Esophagus squamous epithelium (tissue), 4 donors: ENCODE measurements around the gene PARD3B.

ENCODE experiments used
- POLR2A ChIP-seq, 4 donors: fragments of 450-650 bp; IDR thresholded peaks; one replicate each; pipeline ENCODE4 v1.6.1; 2017; ENCODE audit warnings: antibody characterized with exemption in 4 of 4, mild to moderate bottlenecking in 4 of 4, moderate library complexity in 3 of 4
- TF ChIP-seq, protein P1 (sequence below), 6 experiments: fragments of 450-650 bp in 4 of 6; fragments of 200-600 bp in 2 of 6; sonication (generic) in 2 of 6; IDR thresholded peaks; one replicate each; pipeline ENCODE4 v1.5.1; 2016 to 2019; ENCODE audit warnings: antibody characterized with exemption in 6 of 6, mild to moderate bottlenecking in 4 of 6, moderate library complexity in 4 of 6

DNA sequence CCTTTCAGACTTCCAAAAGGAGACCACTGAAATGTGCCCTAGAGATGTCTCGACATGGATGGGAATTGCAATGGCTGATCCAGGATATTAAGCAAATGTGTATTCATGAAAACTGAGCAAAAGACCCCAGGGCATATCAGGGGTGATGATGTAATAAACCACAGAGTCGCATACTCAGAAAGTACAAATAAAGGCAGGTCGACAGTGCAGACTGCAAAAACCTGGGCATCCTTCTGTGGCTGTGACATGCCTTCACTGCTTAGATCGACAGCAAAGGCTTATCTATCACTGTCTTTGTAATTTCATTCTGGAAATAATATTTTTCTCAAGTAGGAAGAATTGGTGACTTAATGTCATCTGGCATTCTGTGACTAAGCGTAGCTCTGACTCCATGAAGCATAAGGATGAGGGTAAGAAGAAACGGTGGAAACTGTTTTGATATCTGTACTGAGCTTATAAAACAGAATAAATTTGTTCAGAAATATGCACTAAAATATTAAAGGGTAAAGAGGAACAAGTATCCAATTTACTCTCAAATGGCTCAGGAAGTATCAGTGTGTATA is 1021.4 kb downstream of the PARD3B start:
- TF ChIP-seq, protein P1, sequence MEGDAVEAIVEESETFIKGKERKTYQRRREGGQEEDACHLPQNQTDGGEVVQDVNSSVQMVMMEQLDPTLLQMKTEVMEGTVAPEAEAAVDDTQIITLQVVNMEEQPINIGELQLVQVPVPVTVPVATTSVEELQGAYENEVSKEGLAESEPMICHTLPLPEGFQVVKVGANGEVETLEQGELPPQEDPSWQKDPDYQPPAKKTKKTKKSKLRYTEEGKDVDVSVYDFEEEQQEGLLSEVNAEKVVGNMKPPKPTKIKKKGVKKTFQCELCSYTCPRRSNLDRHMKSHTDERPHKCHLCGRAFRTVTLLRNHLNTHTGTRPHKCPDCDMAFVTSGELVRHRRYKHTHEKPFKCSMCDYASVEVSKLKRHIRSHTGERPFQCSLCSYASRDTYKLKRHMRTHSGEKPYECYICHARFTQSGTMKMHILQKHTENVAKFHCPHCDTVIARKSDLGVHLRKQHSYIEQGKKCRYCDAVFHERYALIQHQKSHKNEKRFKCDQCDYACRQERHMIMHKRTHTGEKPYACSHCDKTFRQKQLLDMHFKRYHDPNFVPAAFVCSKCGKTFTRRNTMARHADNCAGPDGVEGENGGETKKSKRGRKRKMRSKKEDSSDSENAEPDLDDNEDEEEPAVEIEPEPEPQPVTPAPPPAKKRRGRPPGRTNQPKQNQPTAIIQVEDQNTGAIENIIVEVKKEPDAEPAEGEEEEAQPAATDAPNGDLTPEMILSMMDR (IDR thresholded peaks at IDR 0.05) = no peak
- TF ChIP-seq POLR2A (IDR thresholded peaks at IDR 0.05) = no peak
